GM23338 (cell line): ENCODE results near the gene HNRNPM.

Source experiments
- EZH2 ChIP-seq: fragments of 200-600 bp; sonication (generic); IDR thresholded peaks from one replicate; pipeline ENCODE4 v1.8.0; 2017; ENCODE audit warnings: antibody characterized with exemption, mild to moderate bottlenecking, low read depth; ENCODE audit not compliant: unreplicated experiment
- EZH2phosphoT487 ChIP-seq: fragments of 200-600 bp; sonication (generic); IDR thresholded peaks from one replicate; pipeline ENCODE4 v1.8.1; 2018; ENCODE audit warnings: antibody characterized with exemption; ENCODE audit not compliant: unreplicated experiment
- JUNB ChIP-seq: IDR thresholded peaks from one replicate; pipeline ENCODE4 v1.6.1; 2016; ENCODE audit warnings: antibody characterized with exemption; ENCODE audit not compliant: unreplicated experiment
- NANOG ChIP-seq: IDR thresholded peaks from 2 replicates; pipeline ENCODE4 v1.6.1; 2016; ENCODE audit warnings: antibody characterized with exemption, borderline replicate concordance
- POLR2AphosphoS5 ChIP-seq: IDR thresholded peaks from 2 replicates; pipeline ENCODE4 v1.6.1; 2016; ENCODE audit warnings: antibody characterized with exemption, low read depth
- TF ChIP-seq, protein P1 (sequence below), 2 experiments: fragments of 200-600 bp in 1 of 2; sonication (generic) in 1 of 2; conservative IDR thresholded peaks; 2 replicates each; pipeline versions ENCODE4 v1.5.1 to v1.6.1; 2016 to 2017; ENCODE audit warnings: antibody characterized with exemption in 2 of 2, low read depth in 2 of 2, mild to moderate bottlenecking in 2 of 2, moderate library complexity in 1 of 2
- TF ChIP-seq, protein P2 (sequence below): IDR thresholded peaks from one replicate; pipeline ENCODE4 v1.6.1; 2018; ENCODE audit warnings: antibody characterized with exemption; ENCODE audit not compliant: unreplicated experiment

- TF ChIP-seq, protein P1, sequence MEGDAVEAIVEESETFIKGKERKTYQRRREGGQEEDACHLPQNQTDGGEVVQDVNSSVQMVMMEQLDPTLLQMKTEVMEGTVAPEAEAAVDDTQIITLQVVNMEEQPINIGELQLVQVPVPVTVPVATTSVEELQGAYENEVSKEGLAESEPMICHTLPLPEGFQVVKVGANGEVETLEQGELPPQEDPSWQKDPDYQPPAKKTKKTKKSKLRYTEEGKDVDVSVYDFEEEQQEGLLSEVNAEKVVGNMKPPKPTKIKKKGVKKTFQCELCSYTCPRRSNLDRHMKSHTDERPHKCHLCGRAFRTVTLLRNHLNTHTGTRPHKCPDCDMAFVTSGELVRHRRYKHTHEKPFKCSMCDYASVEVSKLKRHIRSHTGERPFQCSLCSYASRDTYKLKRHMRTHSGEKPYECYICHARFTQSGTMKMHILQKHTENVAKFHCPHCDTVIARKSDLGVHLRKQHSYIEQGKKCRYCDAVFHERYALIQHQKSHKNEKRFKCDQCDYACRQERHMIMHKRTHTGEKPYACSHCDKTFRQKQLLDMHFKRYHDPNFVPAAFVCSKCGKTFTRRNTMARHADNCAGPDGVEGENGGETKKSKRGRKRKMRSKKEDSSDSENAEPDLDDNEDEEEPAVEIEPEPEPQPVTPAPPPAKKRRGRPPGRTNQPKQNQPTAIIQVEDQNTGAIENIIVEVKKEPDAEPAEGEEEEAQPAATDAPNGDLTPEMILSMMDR (conservative IDR thresholded peaks at IDR 0.05; ENCODE audit: low read depth in 2 of 2): no peak
- no peak for TF ChIP-seq POLR2AphosphoS5
- no peak for TF ChIP-seq EZH2
- TF ChIP-seq, protein P2, sequence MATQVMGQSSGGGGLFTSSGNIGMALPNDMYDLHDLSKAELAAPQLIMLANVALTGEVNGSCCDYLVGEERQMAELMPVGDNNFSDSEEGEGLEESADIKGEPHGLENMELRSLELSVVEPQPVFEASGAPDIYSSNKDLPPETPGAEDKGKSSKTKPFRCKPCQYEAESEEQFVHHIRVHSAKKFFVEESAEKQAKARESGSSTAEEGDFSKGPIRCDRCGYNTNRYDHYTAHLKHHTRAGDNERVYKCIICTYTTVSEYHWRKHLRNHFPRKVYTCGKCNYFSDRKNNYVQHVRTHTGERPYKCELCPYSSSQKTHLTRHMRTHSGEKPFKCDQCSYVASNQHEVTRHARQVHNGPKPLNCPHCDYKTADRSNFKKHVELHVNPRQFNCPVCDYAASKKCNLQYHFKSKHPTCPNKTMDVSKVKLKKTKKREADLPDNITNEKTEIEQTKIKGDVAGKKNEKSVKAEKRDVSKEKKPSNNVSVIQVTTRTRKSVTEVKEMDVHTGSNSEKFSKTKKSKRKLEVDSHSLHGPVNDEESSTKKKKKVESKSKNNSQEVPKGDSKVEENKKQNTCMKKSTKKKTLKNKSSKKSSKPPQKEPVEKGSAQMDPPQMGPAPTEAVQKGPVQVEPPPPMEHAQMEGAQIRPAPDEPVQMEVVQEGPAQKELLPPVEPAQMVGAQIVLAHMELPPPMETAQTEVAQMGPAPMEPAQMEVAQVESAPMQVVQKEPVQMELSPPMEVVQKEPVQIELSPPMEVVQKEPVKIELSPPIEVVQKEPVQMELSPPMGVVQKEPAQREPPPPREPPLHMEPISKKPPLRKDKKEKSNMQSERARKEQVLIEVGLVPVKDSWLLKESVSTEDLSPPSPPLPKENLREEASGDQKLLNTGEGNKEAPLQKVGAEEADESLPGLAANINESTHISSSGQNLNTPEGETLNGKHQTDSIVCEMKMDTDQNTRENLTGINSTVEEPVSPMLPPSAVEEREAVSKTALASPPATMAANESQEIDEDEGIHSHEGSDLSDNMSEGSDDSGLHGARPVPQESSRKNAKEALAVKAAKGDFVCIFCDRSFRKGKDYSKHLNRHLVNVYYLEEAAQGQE: no peak
- no peak for TF ChIP-seq EZH2phosphoT487
- no peak for TF ChIP-seq JUNB
- no peak for TF ChIP-seq NANOG
Measured at GRCh38 chr19:8501516-8501915, 56.7 kb downstream of the HNRNPM start.
